Ishikawa (cell line): ENCODE measurements around the gene KCND3.

Experiments used
- CREB1 ChIP-seq: IDR thresholded peaks from 2 replicates; pipeline ENCODE4 v1.6.1; 2012; ENCODE audit warnings: low read depth
- EGR1 ChIP-seq: IDR thresholded peaks from 2 replicates; pipeline ENCODE4 v1.6.1; 2012
- EP300 ChIP-seq: IDR thresholded peaks from 2 replicates; pipeline ENCODE4 v1.6.1; 2012; ENCODE audit warnings: borderline replicate concordance
- RAD21 ChIP-seq: IDR thresholded peaks from 2 replicates; pipeline ENCODE4 v1.6.1; 2012; ENCODE audit warnings: low read depth
- TAF1 ChIP-seq: IDR thresholded peaks from 2 replicates; pipeline ENCODE4 v1.6.1; 2012; ENCODE audit warnings: low read depth, mild to moderate bottlenecking
- TCF12 ChIP-seq: IDR thresholded peaks from 2 replicates; pipeline ENCODE4 v1.6.1; 2012; ENCODE audit warnings: low read depth
- TF ChIP-seq, protein P1 (sequence below): IDR thresholded peaks from 2 replicates; pipeline ENCODE4 v1.6.1; 2012

GRCh38 chr1:111837393-111837792, 152.1 kb downstream of the KCND3 start:
- TF ChIP-seq TAF1 (no peak), EP300 (no peak), RAD21 (no peak), CREB1 (no peak), TCF12 (no peak), EGR1 (no peak)
- TF ChIP-seq, protein P1, sequence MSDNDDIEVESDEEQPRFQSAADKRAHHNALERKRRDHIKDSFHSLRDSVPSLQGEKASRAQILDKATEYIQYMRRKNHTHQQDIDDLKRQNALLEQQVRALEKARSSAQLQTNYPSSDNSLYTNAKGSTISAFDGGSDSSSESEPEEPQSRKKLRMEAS, result no peak
